HG03469 (cell line): ENCODE measurements around the gene SLC15A4.

ENCODE experiments used
- ATAC-seq: cut with Tn5 transposase; IDR thresholded peaks from one replicate; pipeline ENCODE4 v1.9.1; 2021; ENCODE audit warnings: mild to moderate bottlenecking, moderate library complexity, moderate number of reproducible peaks; ENCODE audit not compliant: unreplicated experiment

SLC15A4 gene

GRCh38 chr12:128763395-128763794 lies 60.4 kb downstream of the SLC15A4 start:
- no peak for ATAC-seq

- no peak for ATAC-seq
Observed at GRCh38 chr12:128761379-128761790, 62.4 kb downstream of the SLC15A4 start.

DNA sequence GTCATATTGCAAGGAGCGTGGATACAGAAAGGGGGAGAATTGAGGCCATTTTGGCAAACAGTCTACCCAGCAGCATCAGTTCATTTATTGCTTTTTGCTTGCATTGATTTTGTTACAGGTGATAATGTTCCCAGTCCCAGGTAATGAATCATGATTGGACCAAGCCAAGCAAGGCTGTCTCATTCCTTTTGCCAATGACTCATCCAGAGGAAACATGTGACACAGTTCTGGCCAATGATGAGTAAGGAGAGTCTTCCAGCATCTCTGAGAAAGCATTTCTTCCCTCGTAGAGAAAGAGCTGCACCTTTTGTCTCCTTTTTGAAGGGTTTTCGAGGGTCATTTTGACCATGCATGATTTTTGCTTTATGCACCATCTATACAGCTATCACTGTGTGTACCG lies 68.2 kb downstream of the SLC15A4 start:
- no peak for ATAC-seq

DNA sequence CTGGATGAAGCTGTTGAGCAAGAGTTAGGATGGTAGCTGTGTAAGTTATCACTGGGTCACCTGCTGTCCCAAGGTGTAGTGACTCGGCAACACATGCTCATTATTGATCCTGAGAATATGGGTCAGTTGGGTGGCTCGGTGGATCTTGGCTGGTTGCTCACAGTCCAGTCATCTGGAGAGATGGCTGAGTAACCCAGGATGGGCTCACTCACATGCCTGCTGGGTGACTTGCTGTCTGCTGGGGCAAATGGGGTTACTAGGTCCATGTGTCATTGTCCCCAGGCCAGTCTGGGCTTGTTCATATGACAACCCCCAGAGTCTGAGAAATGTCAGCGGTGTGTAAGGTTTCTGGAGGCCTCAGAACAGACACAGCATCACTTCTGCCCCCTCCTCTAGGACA lies 69.5 kb downstream of the SLC15A4 start:
- ATAC-seq: no peak

GRCh38 chr12:128753438-128753837 lies 70.3 kb downstream of the SLC15A4 start:
- no peak for ATAC-seq

GRCh38 chr12:128752386-128752785 lies 71.4 kb downstream of the SLC15A4 start:
- ATAC-seq: no peak

DNA sequence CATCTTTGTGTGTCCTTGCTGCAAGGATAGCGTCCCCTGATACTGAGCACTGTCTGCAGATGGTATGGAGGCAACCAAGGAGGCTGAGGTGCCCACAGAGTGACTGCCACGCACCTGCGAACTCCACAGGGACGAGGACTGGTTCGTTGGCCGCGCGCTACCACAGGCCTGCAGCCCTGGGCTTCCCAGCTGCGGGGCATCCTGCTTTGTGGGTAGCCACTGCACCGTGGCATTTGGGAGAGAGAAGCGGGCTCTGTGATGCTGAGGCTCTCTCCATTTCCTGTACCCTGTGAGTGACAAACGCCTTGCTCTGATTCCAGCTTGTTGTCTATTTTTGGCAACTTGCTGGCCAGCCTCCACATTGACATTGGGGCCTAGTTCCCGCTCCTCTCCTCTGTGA lies 76.3 kb downstream of the SLC15A4 start:
- ATAC-seq: no peak

GRCh38 chr12:128745772-128746689 lies 77.7 kb downstream of the SLC15A4 start:
- no peak for ATAC-seq

DNA sequence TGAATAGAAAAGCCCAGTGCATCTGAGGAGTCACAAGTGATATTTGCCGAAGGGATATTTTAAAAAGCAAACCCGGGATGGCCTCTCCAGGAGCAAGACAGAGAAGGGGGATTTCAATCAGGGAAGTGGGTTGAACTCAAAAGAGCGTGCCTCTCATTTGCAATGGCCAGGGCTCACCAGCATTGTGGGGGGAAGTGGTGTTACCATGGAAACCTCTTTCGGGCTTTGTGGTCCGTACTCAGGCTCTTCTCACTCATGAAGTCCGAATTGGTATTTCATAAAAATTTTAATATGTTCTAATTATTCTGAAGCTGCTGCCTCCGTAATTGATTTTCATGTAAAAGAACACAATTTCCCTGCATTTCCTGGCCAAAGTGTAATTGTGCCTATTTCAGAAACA lies 79.8 kb downstream of the SLC15A4 start:
- no peak for ATAC-seq
